GM12891 (cell line): ENCODE measurements around the gene STK35.

Experiments
- PAX5 ChIP-seq: IDR thresholded peaks from 2 replicates; pipeline ENCODE4 v1.6.1; 2011; ENCODE audit warnings: low read length, moderate library complexity, mild to moderate bottlenecking; ENCODE audit not compliant: insufficient read depth, severe bottlenecking
- POLR2A ChIP-seq: IDR thresholded peaks from 2 replicates; pipeline ENCODE4 v1.6.1; 2011; ENCODE audit warnings: low read depth, low read length, control low read depth
- POLR2AphosphoS5 ChIP-seq: IDR thresholded peaks from 2 replicates; pipeline ENCODE4 v1.6.1; 2011; ENCODE audit warnings: low read depth, low read length, control low read depth
- POU2F2 ChIP-seq: IDR thresholded peaks from 2 replicates; pipeline ENCODE4 v1.6.1; 2011; ENCODE audit warnings: low read depth, mild to moderate bottlenecking, control low read depth, low read length, moderate library complexity
- SPI1 ChIP-seq: IDR thresholded peaks from 2 replicates; pipeline ENCODE4 v1.6.1; 2011; ENCODE audit warnings: low read depth, low read length, control low read depth
- TAF1 ChIP-seq: IDR thresholded peaks from 2 replicates; pipeline ENCODE4 v1.6.1; 2011; ENCODE audit warnings: low read depth, low read length, control low read depth

GRCh38 chr20:2139736-2140135 is 38.1 kb downstream of the STK35 start:
- TF ChIP-seq TAF1 (no peak), POU2F2 (no peak), POLR2AphosphoS5 (no peak), POLR2A (no peak), SPI1 (no peak), PAX5 (no peak)
